Loucy (cell line): Measurements from ENCODE around the gene VMAC.

ENCODE experiments used
- H2AFZ ChIP-seq: fragments of 200-600 bp; sonication (generic); 2 replicates; pipeline ENCODE4 v1.6.0; 2016; ENCODE audit warnings: antibody characterized with exemption, mild to moderate bottlenecking, low read length, moderate library complexity
- H3F3A ChIP-seq: fragments of 200-600 bp; 2 replicates; pipeline ENCODE4 v1.6.0; 2016; ENCODE audit warnings: antibody characterized with exemption, low read depth, mild to moderate bottlenecking
- H3K27me3 ChIP-seq: fragments of 200-600 bp; sonication (generic); 2 replicates; pipeline ENCODE4 v1.6.1; 2014; ENCODE audit warnings: low read length, mild to moderate bottlenecking; ENCODE audit not compliant: insufficient read depth, poor library complexity, severe bottlenecking
- H3K36me3 ChIP-seq: fragments of 200-600 bp; sonication (generic); 2 replicates; pipeline ENCODE4 v1.6.1; 2016; ENCODE audit warnings: low read length; ENCODE audit not compliant: insufficient read depth
- H3K4me1 ChIP-seq: fragments of 200-600 bp; sonication (generic); 2 replicates; pipeline ENCODE4 v1.5.1; 2014; ENCODE audit warnings: low read length, mild to moderate bottlenecking; ENCODE audit not compliant: insufficient read depth, poor library complexity, severe bottlenecking
- H3K4me2 ChIP-seq: fragments of 200-600 bp; sonication (generic); 2 replicates; pipeline ENCODE4 v1.6.0; 2014; ENCODE audit warnings: antibody characterized with exemption, low read length, low read depth, mild to moderate bottlenecking; ENCODE audit not compliant: poor library complexity, severe bottlenecking
- H3K4me3 ChIP-seq: fragments of 200-600 bp; sonication (generic); 2 replicates; pipeline ENCODE4 v1.5.1; 2014; ENCODE audit warnings: low read length, mild to moderate bottlenecking, mixed read lengths; ENCODE audit not compliant: poor library complexity, severe bottlenecking
- H3K79me2 ChIP-seq: fragments of 200-600 bp; sonication (generic); 2 replicates; pipeline ENCODE4 v1.6.1; 2014; ENCODE audit warnings: low read length; ENCODE audit not compliant: insufficient read depth
- H3K9ac ChIP-seq: fragments of 200-600 bp; sonication (generic); 2 replicates; pipeline ENCODE4 v1.6.0; 2014; ENCODE audit warnings: mild to moderate bottlenecking, low read depth, low read length, moderate library complexity; ENCODE audit not compliant: poor library complexity, severe bottlenecking
- H3K9me2 ChIP-seq: fragments of 200-600 bp; sonication (generic); replicated peaks from 2 replicates; pipeline ENCODE4 v1.6.1; 2016; ENCODE audit warnings: low read depth, low read length, mixed read lengths
- H3K9me3 ChIP-seq: fragments of 200-600 bp; sonication (generic); 2 replicates; pipeline ENCODE4 v1.6.1; 2014; ENCODE audit warnings: mild to moderate bottlenecking, antibody characterized with exemption, low read length, low read depth; ENCODE audit not compliant: insufficient read depth
- H4K20me1 ChIP-seq: fragments of 200-600 bp; sonication (generic); 2 replicates; pipeline ENCODE4 v1.6.0; 2014; ENCODE audit warnings: antibody characterized with exemption, low read length, mild to moderate bottlenecking; ENCODE audit not compliant: insufficient read depth, poor library complexity, severe bottlenecking
- CTCF ChIP-seq: fragments of 200-600 bp; sonication (generic); conservative IDR thresholded peaks from 2 replicates; pipeline ENCODE4 v1.5.1; 2014; ENCODE audit warnings: mild to moderate bottlenecking, antibody characterized with exemption, low read length
- EZH2phosphoT487 ChIP-seq: fragments of 200-600 bp; IDR thresholded peaks from 2 replicates; pipeline ENCODE4 v1.6.1; 2018; ENCODE audit warnings: antibody characterized with exemption, mild to moderate bottlenecking, moderate library complexity, borderline replicate concordance

The VMAC gene

GRCh38 chr19:5925830-5926427, 21.3 kb downstream of the VMAC start:
- no peaks in the 10 kb centered on the region for H3K4me1 ChIP-seq
- H3K9ac ChIP-seq = no peak overlapping the region
- H3K27me3 ChIP-seq = no peaks in the 10 kb centered on the region
- TF ChIP-seq EZH2phosphoT487 (no peak), CTCF (no peak)
- H2AFZ ChIP-seq = no peak overlapping the region
- no peak overlapping the region for H3K4me3 ChIP-seq
- H3F3A ChIP-seq = no peaks in the 10 kb centered on the region
- no peaks in the 10 kb centered on the region for H3K9me3 ChIP-seq
- no peak overlapping the region for H3K4me2 ChIP-seq
- no peaks in the 10 kb centered on the region for H3K9me2 ChIP-seq
- H4K20me1 ChIP-seq = no peaks in the 10 kb centered on the region
- no peaks in the 10 kb centered on the region for H3K79me2 ChIP-seq
- peaks cover 99% of the 10 kb centered on the region; the same call in 1 of the 2 replicates for H3K36me3 ChIP-seq

- H3K4me1 ChIP-seq = no peaks in the 10 kb centered on the region
- no peaks in the 10 kb centered on the region for H4K20me1 ChIP-seq
- H2AFZ ChIP-seq = no peak overlapping the region
- H3K27me3 ChIP-seq = no peaks in the 10 kb centered on the region
- no peaks in the 10 kb centered on the region for H3K9me3 ChIP-seq
- TF ChIP-seq CTCF (no peak), EZH2phosphoT487 (no peak)
- H3F3A ChIP-seq = no peaks in the 10 kb centered on the region
- no peaks in the 10 kb centered on the region for H3K9me2 ChIP-seq
- H3K36me3 ChIP-seq = peaks cover 97% of the 10 kb centered on the region; the same call in 1 of the 2 replicates
- no peak overlapping the region for H3K4me2 ChIP-seq
- no peaks in the 10 kb centered on the region for H3K79me2 ChIP-seq
- H3K9ac ChIP-seq = no peak overlapping the region
- H3K4me3 ChIP-seq = no peak overlapping the region
Observed at GRCh38 chr19:5926641-5927440, 22.2 kb downstream of the VMAC start.

GRCh38 chr19:5927441-5927821, 22.8 kb downstream of the VMAC start:
- Histone ChIP-seq H3K79me2 (no peaks in the 10 kb centered on the region), H3K4me3 (no peak overlapping the region), H3K9me3 (no peaks in the 10 kb centered on the region), H3K36me3 (peaks cover 96% of the 10 kb centered on the region; the same call in 1 of the 2 replicates), H2AFZ (no peak overlapping the region), H3K4me1 (no peaks in the 10 kb centered on the region), H3K9ac (no peak overlapping the region), H3F3A (no peaks in the 10 kb centered on the region), H4K20me1 (no peaks in the 10 kb centered on the region), H3K9me2 (no peaks in the 10 kb centered on the region), H3K4me2 (no peak overlapping the region), H3K27me3 (no peaks in the 10 kb centered on the region)
- TF ChIP-seq CTCF (no peak), EZH2phosphoT487 (no peak)
